HEK293 (cell line): ENCODE results near the gene NHEJ1.

Source experiments
- CTCF ChIA-PET: fragments of 350-600 bp; formaldehyde crosslinking; extraction: SDS; loops from one replicate; lab custom pipeline; 2021; ENCODE audit warnings: antibody characterized with exemption; lab: Yijun Ruan, JAX
- POLR2A ChIA-PET: fragments of 300-600 bp; formaldehyde crosslinking; extraction: SDS; loops from one replicate; lab custom pipeline; 2020; ENCODE audit warnings: antibody characterized with exemption, inconsistent platforms; lab: Yijun Ruan, JAX
- H3K27ac ChIP-seq: fragments of 200-500 bp; sonication (Bioruptor generic); 2 replicates; pipeline ENCODE4 v1.5.1; 2014; ENCODE audit warnings: low read depth, low read length, control low read depth, inconsistent platforms; ENCODE audit errors: extremely low read depth
- H3K36me3 ChIP-seq, 2 experiments: fragments of 200-500 bp in 1 of 2; sonication (Bioruptor generic) in 1 of 2; 1 replicate in 1 of 2; 2 replicates in 1 of 2; pipeline ENCODE4 v1.5.1; 2014 to 2017; ENCODE audit warnings: inconsistent platforms in 2 of 2, low read length in 2 of 2; ENCODE audit not compliant: control insufficient read depth in 2 of 2, insufficient read depth in 1 of 2
- H3K4me1 ChIP-seq: fragments of 200-500 bp; sonication (Bioruptor generic); 2 replicates; pipeline ENCODE4 v1.5.1; 2014; ENCODE audit warnings: mild to moderate bottlenecking, low read length, inconsistent platforms; ENCODE audit not compliant: control insufficient read depth, insufficient read depth
- H3K4me3 ChIP-seq: 2 replicates; pipeline ENCODE4 v1.5.1; 2011; ENCODE audit warnings: low read depth, mild to moderate bottlenecking, control low read depth, low read length, moderate library complexity
- H3K9me3 ChIP-seq: fragments of 200-500 bp; sonication (Bioruptor generic); 2 replicates; pipeline ENCODE4 v1.5.1; 2014; ENCODE audit warnings: low read depth, low read length, inconsistent platforms; ENCODE audit not compliant: control insufficient read depth, insufficient read depth
- CTCF ChIP-seq: fragments of 450-650 bp; formaldehyde crosslinking; IDR thresholded peaks from 2 replicates; pipeline ENCODE4 v1.5.1; 2016; ENCODE audit warnings: missing biosample characterization, missing genetic modification characterization
- KLF7 ChIP-seq: fragments of 450-650 bp; formaldehyde crosslinking; IDR thresholded peaks from 2 replicates; pipeline ENCODE4 v1.5.1; 2016; ENCODE audit warnings: missing biosample characterization, missing genetic modification characterization, borderline replicate concordance
- MEIS1 ChIP-seq: sonication (generic); formaldehyde crosslinking; IDR thresholded peaks from 2 replicates; pipeline ENCODE4 v1.8.1; 2022; ENCODE audit warnings: missing genetic modification reagents, mild to moderate bottlenecking, borderline replicate concordance
- MZF1 ChIP-seq: fragments of 450-650 bp; formaldehyde crosslinking; IDR thresholded peaks from 2 replicates; pipeline ENCODE4 v1.5.1; 2017; ENCODE audit warnings: missing biosample characterization, missing genetic modification characterization, borderline replicate concordance
- PRDM1 ChIP-seq: fragments of 450-650 bp; formaldehyde crosslinking; IDR thresholded peaks from 2 replicates; pipeline ENCODE4; 2016; ENCODE audit warnings: missing biosample characterization, missing genetic modification characterization
- ZBTB1 ChIP-seq: fragments of 450-650 bp; formaldehyde crosslinking; IDR thresholded peaks from 2 replicates; pipeline ENCODE4 v1.5.1; 2016; ENCODE audit warnings: missing biosample characterization, missing genetic modification characterization
- ZBTB26 ChIP-seq: fragments of 450-650 bp; formaldehyde crosslinking; optimal IDR thresholded peaks from 2 replicates; pipeline ENCODE3; 2016; ENCODE audit warnings: missing biosample characterization, mild to moderate bottlenecking, missing genetic modification characterization
- ZNF175 ChIP-seq: fragments of 450-650 bp; formaldehyde crosslinking; IDR thresholded peaks from 2 replicates; pipeline ENCODE4 v1.5.1; 2016; ENCODE audit warnings: missing biosample characterization, missing genetic modification characterization
- ZNF2 ChIP-seq: fragments of 450-650 bp; formaldehyde crosslinking; IDR thresholded peaks from 2 replicates; pipeline ENCODE4 v1.5.1; 2016; ENCODE audit warnings: missing biosample characterization, missing genetic modification characterization
- ZNF24 ChIP-seq: fragments of 450-650 bp; formaldehyde crosslinking; IDR thresholded peaks from 2 replicates; pipeline ENCODE4 v1.5.1; 2016; ENCODE audit warnings: missing biosample characterization, missing genetic modification characterization
- ZNF311 ChIP-seq: fragments of 450-650 bp; formaldehyde crosslinking; IDR thresholded peaks from 2 replicates; pipeline ENCODE4 v1.5.1; 2017; ENCODE audit warnings: missing biosample characterization, missing genetic modification characterization, borderline replicate concordance
- ZNF324 ChIP-seq: fragments of 450-650 bp; formaldehyde crosslinking; IDR thresholded peaks from 2 replicates; pipeline ENCODE4 v1.5.1; 2016; ENCODE audit warnings: missing biosample characterization, missing genetic modification characterization
- ZNF473 ChIP-seq: fragments of 450-650 bp; formaldehyde crosslinking; IDR thresholded peaks from 2 replicates; pipeline ENCODE4 v1.5.1; 2017; ENCODE audit warnings: missing biosample characterization, missing genetic modification characterization
- ZNF48 ChIP-seq: fragments of 450-650 bp; formaldehyde crosslinking; IDR thresholded peaks from 2 replicates; pipeline ENCODE4 v1.5.1; 2016; ENCODE audit warnings: missing biosample characterization, missing genetic modification characterization
- ZNF596 ChIP-seq: fragments of 450-650 bp; IDR thresholded peaks from 2 replicates; pipeline ENCODE4 v1.5.0; 2018; ENCODE audit warnings: missing biosample characterization, mild to moderate bottlenecking, missing genetic modification characterization, moderate library complexity
- ZNF623 ChIP-seq: fragments of 450-650 bp; formaldehyde crosslinking; IDR thresholded peaks from 2 replicates; pipeline ENCODE4 v1.5.1; 2016; ENCODE audit warnings: missing biosample characterization, missing genetic modification characterization
- ZNF624 ChIP-seq: fragments of 450-650 bp; formaldehyde crosslinking; IDR thresholded peaks from 2 replicates; pipeline ENCODE4 v1.5.1; 2017; ENCODE audit warnings: missing biosample characterization, missing genetic modification characterization
- ZNF626 ChIP-seq: fragments of 450-650 bp; sonication (Bioruptor Pico); formaldehyde crosslinking; IDR thresholded peaks from 2 replicates; pipeline ENCODE4 v1.5.1; 2018; ENCODE audit warnings: missing biosample characterization, missing genetic modification characterization, inconsistent platforms
- ZNF654 ChIP-seq: fragments of 450-650 bp; formaldehyde crosslinking; IDR thresholded peaks from 2 replicates; pipeline ENCODE4 v1.5.1; 2016; ENCODE audit warnings: low read depth, missing biosample characterization, missing genetic modification characterization
- ZNF692 ChIP-seq: fragments of 450-650 bp; formaldehyde crosslinking; IDR thresholded peaks from 2 replicates; pipeline ENCODE4 v1.5.1; 2016; ENCODE audit warnings: missing biosample characterization, missing genetic modification characterization
- ZNF76 ChIP-seq: fragments of 450-650 bp; formaldehyde crosslinking; IDR thresholded peaks from 2 replicates; pipeline ENCODE4; 2016; ENCODE audit warnings: low read depth, missing biosample characterization, missing genetic modification characterization, borderline replicate concordance
- ZNF791 ChIP-seq: fragments of 450-650 bp; formaldehyde crosslinking; IDR thresholded peaks from 2 replicates; pipeline ENCODE4 v1.5.1; 2016; ENCODE audit warnings: missing biosample characterization, missing genetic modification characterization
- ZNF843 ChIP-seq: fragments of 450-650 bp; formaldehyde crosslinking; IDR thresholded peaks from 2 replicates; pipeline ENCODE4 v1.5.1; 2016; ENCODE audit warnings: missing biosample characterization, missing genetic modification characterization
- ZSCAN23 ChIP-seq: fragments of 450-650 bp; formaldehyde crosslinking; IDR thresholded peaks from 2 replicates; pipeline ENCODE4 v1.5.1; 2016; ENCODE audit warnings: missing biosample characterization, missing genetic modification characterization
- TF ChIP-seq, protein P1 (sequence below): fragments of 450-650 bp; formaldehyde crosslinking; IDR thresholded peaks from 2 replicates; pipeline ENCODE4 v1.5.1; 2016; ENCODE audit warnings: missing biosample characterization, missing genetic modification characterization

Gene NHEJ1

DNA sequence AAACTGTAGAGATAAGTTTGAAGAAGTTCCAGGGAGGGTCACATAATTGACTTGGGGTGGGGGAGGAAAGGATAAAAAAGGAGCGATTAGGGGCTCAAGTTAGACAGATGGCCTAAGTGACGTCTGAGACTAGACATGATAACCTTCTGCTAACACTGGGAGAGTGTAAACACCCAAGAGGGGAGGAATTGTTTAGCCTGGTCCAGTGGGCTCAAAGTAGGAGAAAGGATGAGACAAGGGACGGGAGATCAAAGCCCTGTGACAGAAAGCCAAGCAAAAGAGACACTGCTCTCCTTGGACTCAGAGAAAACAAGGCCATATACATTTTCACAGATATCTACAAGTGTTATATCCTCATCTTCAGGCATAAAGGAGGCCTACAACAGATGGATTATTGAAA is 54.4 kb downstream of the NHEJ1 start:
- ChIA-PET CTCF (interaction anchor here (0.5 to 4.9 kb wide), 3 partner anchors 33 to 488 kb away, joined by 3 to 56 read pairs (median 4); no protein-coding TSS in a partner anchor), POLR2A (no interaction called here)
- no peak for TF ChIP-seq ZNF473 (tag by site-specific recombination)
- TF ChIP-seq MEIS1: no peak
- no peak for TF ChIP-seq PRDM1 (tag by site-specific recombination)
- Histone ChIP-seq H3K36me3 (no peaks in the 10 kb centered on the region), H3K4me3 (no peak overlapping the region), H3K9me3 (no peaks in the 10 kb centered on the region), H3K27ac (no peak overlapping the region), H3K4me1 (no peaks in the 10 kb centered on the region)

DNA sequence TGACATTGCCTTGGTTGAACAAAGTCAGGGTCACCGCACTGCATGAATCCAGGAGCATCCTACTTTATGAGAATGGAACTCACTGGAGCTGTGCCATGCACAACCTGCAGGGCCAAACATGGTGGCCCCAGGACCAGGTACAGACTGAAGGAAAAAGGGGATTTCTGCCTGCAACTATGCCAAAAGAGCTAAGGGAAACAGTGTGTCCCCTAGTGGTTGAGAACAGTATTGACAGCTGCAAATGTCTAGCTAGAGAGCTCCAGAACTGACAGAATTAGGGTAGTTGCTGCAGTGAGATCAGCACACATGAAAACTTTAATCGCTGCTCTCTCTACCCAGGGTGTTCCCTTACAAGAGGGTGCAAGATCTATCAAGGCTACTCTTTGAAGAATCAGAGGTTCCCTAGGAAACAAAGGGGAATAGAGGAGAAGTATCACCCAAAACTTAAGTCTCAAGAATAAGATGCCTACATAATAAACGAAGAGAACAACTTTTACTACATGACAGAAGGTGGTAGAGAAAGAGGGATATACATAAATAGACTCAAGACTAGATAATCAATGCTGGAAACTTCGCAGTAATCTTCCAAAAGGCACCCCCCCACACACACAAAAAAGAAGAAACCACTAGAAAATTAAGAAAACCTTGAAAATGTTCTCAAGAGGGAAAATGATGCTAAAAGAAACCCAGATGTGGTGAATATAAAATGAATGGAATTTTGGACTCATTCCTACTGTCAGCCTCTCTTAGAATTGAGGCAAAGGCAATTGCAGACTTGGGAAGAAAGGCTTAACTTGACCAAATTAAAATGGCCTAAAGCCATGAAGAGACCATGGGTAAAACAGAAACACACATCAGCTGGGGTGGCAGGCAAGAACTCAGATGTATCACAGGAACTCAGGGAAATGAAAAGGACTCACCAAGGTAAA is 56.2 kb downstream of the NHEJ1 start:
- H3K9me3 ChIP-seq: no peaks in the 10 kb centered on the region
- TF ChIP-seq CTCF (tag by site-specific recombination): peak; percentile 31
- TF ChIP-seq ZNF175: no peak
- no peak for TF ChIP-seq ZNF843 (tag by site-specific recombination)
- no peak for TF ChIP-seq ZSCAN23 (tag by site-specific recombination)
- TF ChIP-seq ZNF623 (tag by site-specific recombination): peak; percentile 36; the same call in 1 of the 2 replicates
- TF ChIP-seq KLF7 (tag by site-specific recombination): no peak
- TF ChIP-seq ZNF48 (tag by site-specific recombination): no peak
- TF ChIP-seq ZNF596: no peak
- TF ChIP-seq ZNF24: no peak
- no peak for TF ChIP-seq ZNF76 (tag by site-specific recombination)
- TF ChIP-seq MZF1 (tag by site-specific recombination): peak; percentile 92
- no peak for TF ChIP-seq ZNF692 (tag by site-specific recombination)
- no peak for TF ChIP-seq ZBTB1 (tag by site-specific recombination)
- no peak for TF ChIP-seq ZNF2 (tag by site-specific recombination)
- TF ChIP-seq ZNF654 (tag by site-specific recombination): peak; percentile 30
- TF ChIP-seq ZNF624 (tag by site-specific recombination): no peak
- H3K4me3 ChIP-seq: no peak overlapping the region
- H3K36me3 ChIP-seq: no peaks in the 10 kb centered on the region
- no peak overlapping the region for H3K27ac ChIP-seq
- no peaks in the 10 kb centered on the region for H3K4me1 ChIP-seq
- POLR2A ChIA-PET: interaction anchor here (1.0 kb wide), 1 partner anchor 42 kb away, joined by 3 read pairs; no protein-coding TSS in a partner anchor
- CTCF ChIA-PET: interaction anchor here (0.6 to 4.9 kb wide), 34 partner anchors 9 to 256 kb away, joined by 3 to 56 read pairs (median 4); partner anchors contain the start of genes CFAP65 and IHH

DNA sequence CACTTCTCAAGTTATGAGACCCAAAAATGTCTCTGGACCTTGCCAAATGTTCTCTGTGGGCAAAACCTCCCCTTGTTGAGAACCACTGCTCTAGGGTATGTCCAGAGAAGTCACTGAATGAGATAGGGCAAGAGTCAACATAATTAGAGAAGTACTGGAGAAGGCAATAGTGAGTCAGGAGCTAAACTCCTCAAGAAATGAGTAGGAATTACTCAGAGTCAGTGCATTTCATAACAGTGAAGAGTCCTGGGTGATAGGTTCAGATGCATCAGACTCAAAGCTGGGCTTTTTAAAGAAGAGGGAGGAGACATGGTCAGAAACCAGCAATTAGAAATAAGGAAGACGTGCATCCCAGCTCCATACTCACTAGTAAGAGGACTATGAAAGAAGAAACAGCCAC is 61.3 kb downstream of the NHEJ1 start:
- H3K36me3 ChIP-seq: no peaks in the 10 kb centered on the region
- CTCF ChIA-PET: interaction anchor here (0.7 to 2.2 kb wide), 4 partner anchors 11 to 119 kb away, joined by 3 to 11 read pairs (median 4); no protein-coding TSS in a partner anchor
- H3K27ac ChIP-seq: no peak overlapping the region
- H3K9me3 ChIP-seq: no peaks in the 10 kb centered on the region
- no peaks in the 10 kb centered on the region for H3K4me1 ChIP-seq
- POLR2A ChIA-PET: no interaction called here
- no peak overlapping the region for H3K4me3 ChIP-seq
- TF ChIP-seq, protein P1, sequence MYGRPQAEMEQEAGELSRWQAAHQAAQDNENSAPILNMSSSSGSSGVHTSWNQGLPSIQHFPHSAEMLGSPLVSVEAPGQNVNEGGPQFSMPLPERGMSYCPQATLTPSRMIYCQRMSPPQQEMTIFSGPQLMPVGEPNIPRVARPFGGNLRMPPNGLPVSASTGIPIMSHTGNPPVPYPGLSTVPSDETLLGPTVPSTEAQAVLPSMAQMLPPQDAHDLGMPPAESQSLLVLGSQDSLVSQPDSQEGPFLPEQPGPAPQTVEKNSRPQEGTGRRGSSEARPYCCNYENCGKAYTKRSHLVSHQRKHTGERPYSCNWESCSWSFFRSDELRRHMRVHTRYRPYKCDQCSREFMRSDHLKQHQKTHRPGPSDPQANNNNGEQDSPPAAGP (tag by site-specific recombination): no peak
- TF ChIP-seq ZBTB26 (no peak), ZNF791 (no peak), ZNF626 (no peak), ZNF311 (tag by site-specific recombination) (no peak), ZNF324 (tag by site-specific recombination) (no peak), ZNF692 (tag by site-specific recombination) (no peak)
